B cell (primary cell): ENCODE results near the gene KIF15.

Experiments
- CTCF ChIP-seq: fragments of 200-600 bp; IDR thresholded peaks from one replicate; pipeline ENCODE4 v1.8.0; 2022; ENCODE audit warnings: antibody characterized with exemption, mild to moderate bottlenecking
- EZH2 ChIP-seq: IDR thresholded peaks from 2 replicates; pipeline ENCODE4 v1.6.1; 2012; ENCODE audit warnings: borderline replicate concordance, low read depth, mild to moderate bottlenecking, moderate library complexity, low read length; ENCODE audit not compliant: insufficient read depth, poor library complexity, severe bottlenecking

GRCh38 chr3:44883213-44883955 is 121.8 kb downstream of the KIF15 start:
- TF ChIP-seq CTCF = no peak
- TF ChIP-seq EZH2 = no peak
